ENCODE data around the gene SMARCD1.

Gene SMARCD1

DNA sequence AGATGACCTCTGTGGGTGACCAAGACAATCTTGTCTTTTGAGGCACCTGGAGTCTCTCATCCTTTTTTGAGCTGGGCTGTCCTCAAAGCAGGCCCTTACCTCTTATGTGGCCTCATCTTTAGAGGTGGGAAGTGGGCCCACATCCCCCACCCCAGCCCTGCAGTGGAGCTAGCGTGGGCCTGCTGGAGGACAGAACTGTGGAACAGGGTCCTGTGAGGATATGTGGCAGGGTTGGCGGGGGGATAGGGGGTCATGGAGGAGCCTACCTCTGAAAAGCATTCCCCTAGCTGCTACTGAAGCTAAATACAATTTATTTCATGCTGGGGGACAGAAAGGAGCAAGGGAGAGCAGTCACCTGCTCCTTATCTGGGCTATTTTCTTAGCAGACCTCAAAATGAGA lies 18.2 kb downstream of the SMARCD1 start:
- Histone ChIP-seq H3K36me3 (replicated peaks) (peaks cover 17% of the 10 kb centered on the region), H3K27ac (no peak overlapping the region), H3K27me3 (replicated peaks) (no peaks in the 10 kb centered on the region), H3K4me3 (ENCODE audit: low read depth, low read length) (no peak overlapping the region)
- in situ Hi-C loops (cut with HindIII; ENCODE audit: low pct_ligation_motif_present, low sequenced_read_pairs) = no loop called here
- TF ChIP-seq, protein P1, sequence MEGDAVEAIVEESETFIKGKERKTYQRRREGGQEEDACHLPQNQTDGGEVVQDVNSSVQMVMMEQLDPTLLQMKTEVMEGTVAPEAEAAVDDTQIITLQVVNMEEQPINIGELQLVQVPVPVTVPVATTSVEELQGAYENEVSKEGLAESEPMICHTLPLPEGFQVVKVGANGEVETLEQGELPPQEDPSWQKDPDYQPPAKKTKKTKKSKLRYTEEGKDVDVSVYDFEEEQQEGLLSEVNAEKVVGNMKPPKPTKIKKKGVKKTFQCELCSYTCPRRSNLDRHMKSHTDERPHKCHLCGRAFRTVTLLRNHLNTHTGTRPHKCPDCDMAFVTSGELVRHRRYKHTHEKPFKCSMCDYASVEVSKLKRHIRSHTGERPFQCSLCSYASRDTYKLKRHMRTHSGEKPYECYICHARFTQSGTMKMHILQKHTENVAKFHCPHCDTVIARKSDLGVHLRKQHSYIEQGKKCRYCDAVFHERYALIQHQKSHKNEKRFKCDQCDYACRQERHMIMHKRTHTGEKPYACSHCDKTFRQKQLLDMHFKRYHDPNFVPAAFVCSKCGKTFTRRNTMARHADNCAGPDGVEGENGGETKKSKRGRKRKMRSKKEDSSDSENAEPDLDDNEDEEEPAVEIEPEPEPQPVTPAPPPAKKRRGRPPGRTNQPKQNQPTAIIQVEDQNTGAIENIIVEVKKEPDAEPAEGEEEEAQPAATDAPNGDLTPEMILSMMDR (IDR thresholded peaks at IDR 0.05; ENCODE audit: low read depth, low read length, missing control alignments) = no peak
- no peak for DNase-seq

DNA sequence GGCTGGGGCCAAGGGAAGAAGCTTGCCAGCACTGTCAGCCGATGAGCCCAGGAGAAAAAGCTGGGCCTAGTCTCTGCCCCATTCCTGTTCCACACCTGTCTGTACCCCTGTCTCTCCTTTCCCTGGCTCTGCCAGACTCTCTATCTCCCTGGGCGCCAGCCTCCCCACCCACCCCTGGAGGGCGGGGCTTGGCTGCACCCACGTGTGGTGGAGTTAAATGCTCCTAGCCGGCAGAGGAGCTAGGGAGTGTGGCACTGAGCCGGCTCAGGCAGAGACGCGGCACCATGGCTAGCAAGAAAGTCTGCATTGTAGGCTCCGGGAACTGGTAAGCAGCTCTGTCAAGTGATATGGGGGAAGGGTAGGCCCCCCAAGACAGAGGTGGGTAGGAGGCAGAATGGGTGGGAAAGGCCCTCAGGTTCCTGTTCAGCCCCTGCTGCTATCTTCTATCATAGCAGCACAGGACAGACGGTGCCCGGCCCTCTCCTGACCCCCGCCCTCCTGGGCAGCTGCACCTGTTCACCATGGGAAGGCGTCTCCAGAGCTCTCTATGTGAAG lies 18.7 kb downstream of the SMARCD1 start, which contains the start of gene GPD1:
Gene GPD1 (plus strand): TSS at position 242 of the 555 bp plus-strand sequence. CDS start 43 bp downstream, at position 285.
- in situ Hi-C loops (cut with HindIII; ENCODE audit: low pct_ligation_motif_present, low sequenced_read_pairs) = no loop called here
- Histone ChIP-seq H3K27me3 (replicated peaks) (no peaks in the 10 kb centered on the region), H3K4me3 (ENCODE audit: low read depth, low read length) (no peak within 1 kb of the TSS), H3K27ac (no peak within 1 kb of the TSS), H3K36me3 (replicated peaks) (peaks cover 12% of the 10 kb centered on the region)
- no peak for DNase-seq
- TF ChIP-seq, protein P1 (IDR thresholded peaks at IDR 0.05; ENCODE audit: low read depth, low read length, missing control alignments) = no peak

DNA sequence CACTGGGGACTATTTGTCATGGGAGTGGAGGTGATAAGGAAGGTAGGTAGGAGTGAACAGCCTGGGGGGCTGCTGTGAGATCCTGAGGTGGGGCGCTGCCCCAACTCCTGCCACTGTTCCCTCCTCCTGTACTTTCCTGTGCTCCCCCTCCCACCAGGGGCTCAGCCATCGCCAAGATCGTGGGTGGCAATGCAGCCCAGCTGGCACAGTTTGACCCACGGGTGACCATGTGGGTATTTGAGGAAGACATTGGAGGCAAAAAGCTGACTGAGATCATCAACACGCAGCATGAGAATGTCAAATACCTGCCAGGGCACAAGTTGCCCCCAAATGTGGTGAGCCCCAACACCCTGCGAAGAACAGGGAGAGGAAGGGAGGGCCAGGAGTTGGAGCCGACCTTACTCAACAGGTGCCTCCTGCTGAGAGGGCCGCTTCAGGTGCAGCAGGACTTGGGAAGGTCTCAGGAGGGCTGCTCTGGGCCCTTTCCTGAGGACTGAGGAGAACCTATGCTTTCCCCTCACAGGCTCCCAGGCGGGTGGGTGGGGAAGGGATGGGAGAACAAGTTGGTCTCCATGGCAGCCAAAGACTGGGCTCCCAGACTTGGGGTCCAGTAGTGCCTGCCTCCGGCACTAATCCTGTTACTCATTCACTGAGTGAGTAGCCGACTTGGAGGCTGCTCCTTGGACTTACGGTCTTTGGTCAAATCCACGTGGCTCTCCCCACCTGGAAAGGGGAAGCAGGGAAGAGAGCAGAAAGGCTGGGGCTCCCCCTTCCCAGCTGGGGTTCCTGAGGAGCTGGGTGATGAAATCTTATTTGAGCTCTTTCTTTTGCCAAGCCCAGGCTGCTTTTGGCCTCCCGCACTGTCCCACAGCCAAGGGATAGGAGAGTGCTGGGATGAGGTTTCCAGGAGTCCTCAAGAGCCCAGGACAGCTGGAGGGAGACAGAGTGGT lies 19.6 kb downstream of the SMARCD1 start:
- TF ChIP-seq, protein P1 (IDR thresholded peaks at IDR 0.05; ENCODE audit: low read depth, low read length, missing control alignments) = no peak
- DNase-seq = no peak
- Histone ChIP-seq H3K4me3 (ENCODE audit: low read depth, low read length) (no peak overlapping the region), H3K27me3 (replicated peaks) (no peaks in the 10 kb centered on the region), H3K27ac (no peak overlapping the region), H3K36me3 (replicated peaks) (peaks cover 4% of the 10 kb centered on the region)
- in situ Hi-C loops (cut with HindIII; ENCODE audit: low pct_ligation_motif_present, low sequenced_read_pairs) = no loop called here

DNA sequence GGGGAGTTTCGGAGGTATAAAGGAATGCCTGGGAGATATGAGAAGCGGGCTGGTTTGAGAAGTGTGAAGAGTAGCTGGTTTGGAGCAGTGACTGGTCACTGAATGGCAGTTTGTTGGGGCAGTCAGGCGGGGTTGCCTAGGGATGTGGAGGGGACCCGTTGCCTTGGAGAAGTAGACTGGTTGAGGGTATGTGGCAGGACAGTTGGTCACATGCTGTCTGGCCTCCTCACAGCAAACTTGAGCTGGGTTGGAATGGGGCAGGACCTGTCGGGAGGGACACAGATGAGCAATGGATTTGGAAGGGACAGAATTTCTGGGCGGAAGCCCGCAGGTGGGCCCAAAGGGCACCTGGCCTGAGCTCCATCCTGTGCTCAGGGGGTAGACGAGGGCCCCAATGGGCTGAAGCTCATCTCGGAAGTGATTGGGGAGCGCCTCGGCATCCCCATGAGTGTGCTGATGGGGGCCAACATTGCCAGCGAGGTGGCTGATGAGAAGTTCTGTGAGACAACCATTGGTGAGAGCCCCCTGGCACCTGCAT lies 20.8 kb downstream of the SMARCD1 start:
- Histone ChIP-seq H3K36me3 (replicated peaks) (no peaks in the 10 kb centered on the region), H3K4me3 (ENCODE audit: low read depth, low read length) (no peak overlapping the region), H3K27ac (no peak overlapping the region), H3K27me3 (replicated peaks) (no peaks in the 10 kb centered on the region)
- in situ Hi-C loops (cut with HindIII; ENCODE audit: low pct_ligation_motif_present, low sequenced_read_pairs) = no loop called here
- no peak for DNase-seq
- TF ChIP-seq, protein P1 (IDR thresholded peaks at IDR 0.05; ENCODE audit: low read depth, low read length, missing control alignments) = no peak

DNA sequence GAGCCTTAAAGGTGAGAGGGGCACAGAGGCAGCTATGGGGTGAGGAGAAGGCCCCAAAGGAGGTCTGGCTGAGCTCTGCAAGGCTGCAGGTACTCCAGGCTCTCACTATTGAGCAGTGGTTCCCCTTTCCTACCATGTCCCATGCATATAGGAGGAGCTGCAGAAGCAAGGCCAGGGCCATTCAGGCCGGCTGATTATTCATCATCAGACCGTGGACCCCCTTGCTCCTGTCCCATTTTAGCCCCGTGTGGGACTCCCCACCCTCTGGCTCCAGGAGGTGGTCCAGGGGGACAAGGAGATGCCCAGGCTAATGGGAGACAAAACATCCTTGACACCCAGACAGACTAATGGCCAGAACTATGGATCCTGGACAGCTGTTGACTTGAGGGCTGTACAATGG lies 21.8 kb downstream of the SMARCD1 start:
- Histone ChIP-seq H3K36me3 (replicated peaks) (no peaks in the 10 kb centered on the region), H3K27ac (no peak overlapping the region), H3K27me3 (replicated peaks) (no peaks in the 10 kb centered on the region), H3K4me3 (ENCODE audit: low read depth, low read length) (no peak overlapping the region)
- DNase-seq = no peak
- TF ChIP-seq, protein P1 (IDR thresholded peaks at IDR 0.05; ENCODE audit: low read depth, low read length, missing control alignments) = no peak
- in situ Hi-C loops (cut with HindIII; ENCODE audit: low pct_ligation_motif_present, low sequenced_read_pairs) = no loop called here

Measured in brain microvascular endothelial cell (primary cell).